Ovary (tissue), 9 donors: Measurements from ENCODE around the gene RTCB. TPM values are rescaled to one million over a fixed set of nuclear protein-coding genes. Genes with fewer than 3 reads are reported as not detected.

Experiments
- DNase-seq, 5 donors: peaks; one replicate each; pipeline ENCODE4 v3.0.0-alpha.2; 2019 to 2020
- H3K27ac ChIP-seq, 2 donors: fragments of 200-600 bp; one replicate each; pipeline versions ENCODE4 v1.5.1 to v1.8.0; 2019 to 2022
- H3K27me3 ChIP-seq: fragments of 200-600 bp; one replicate; pipeline ENCODE4 v1.8.0; 2022
- H3K36me3 ChIP-seq: fragments of 200-600 bp; sonication (generic); one replicate; pipeline ENCODE4 v1.5.1; 2019
- H3K4me1 ChIP-seq: one replicate; pipeline ENCODE4 v1.8.1; 2013; ENCODE audit warnings: mild to moderate bottlenecking, moderate library complexity; ENCODE audit not compliant: insufficient read depth
- H3K4me3 ChIP-seq: fragments of 200-600 bp; sonication (generic); one replicate; pipeline ENCODE4 v1.5.1; 2017
- H3K9me3 ChIP-seq, 2 donors: fragments of 200-600 bp in 1 of 2; sonication (generic) in 1 of 2; one replicate each; pipeline versions ENCODE4 v1.5.1 to v1.8.1; 2013 to 2019; ENCODE audit warnings: mild to moderate bottlenecking in 1 of 2, moderate library complexity in 1 of 2
- CTCF ChIP-seq, 3 donors: fragments of 450-650 bp in 2 of 3; fragments of 200-600 bp in 1 of 3; IDR thresholded peaks; one replicate each; pipeline versions ENCODE4 v1.5.1 to v1.8.0; 2016 to 2022; ENCODE audit warnings: antibody characterized with exemption in 3 of 3, mild to moderate bottlenecking in 1 of 3
- EP300 ChIP-seq: sonication (generic); formaldehyde crosslinking; IDR thresholded peaks from one replicate; pipeline ENCODE4 v1.6.1; 2017; ENCODE audit warnings: antibody characterized with exemption
- POLR2A ChIP-seq: fragments of 450-650 bp; IDR thresholded peaks from one replicate; pipeline ENCODE4 v1.6.1; 2017; ENCODE audit warnings: antibody characterized with exemption, mild to moderate bottlenecking, moderate library complexity
- whole genome bisulfite sequencing, 3 donors: extraction: QIAGEN DNeasy Blood & Tissue Kit in 1 of 3; methylation state at CpG; one replicate each; pipeline versions ENCODE4 v1.1.5 to v1.1.7; 2013 to 2017; 5-methylcytosine and 5-hydroxymethylcytosine counted together
- intact Hi-C, 4 donors: fragments of 100-400 bp; cut with DNase I; formaldehyde crosslinking; loops; one replicate each; pipeline versions ENCODE4 v1.11.0 to v1.15.1; 2022 to 2023
- polyA plus RNA-seq, 2 donors: library from polyadenylated mRNA; stranded (reverse); fragments of 200-250 nt in 1 of 2; fragments of 350-450 nt in 1 of 2; fragmentation: Illumina TruSeq in 1 of 2; extraction: RNeasy Lipid Tissue Mini Kit (QIAGEN cat#74804) in 1 of 2; gene quantifications; one replicate each; pipeline ENCODE4 v1.2.3, GENCODE V29; 2013 to 2014
- total RNA-seq, 7 donors: library from RNA; depleted of rRNA in 2 of 7; stranded (reverse); fragments of >200 nt in 2 of 7; fragmentation: NEBNext Ultra II Directional in 3 of 7; extraction: Animal tissue kit (Norgen Biotek cat#: 25700) in 3 of 7; gene quantifications; one replicate each; pipeline versions ENCODE4 v1.1.0 to v1.2.4, GENCODE V29; 2016 to 2023
- donor health status: DM: no; HTN: no; CAD: no; lungs with moderate emphysema.
- donor health status: DM: no; HTN: no; CAD: no.
- donor health status: Bipolar disorder and iron deficiency.
- donor health status: DM: yes; HTN: yes; CAD: no.
- donor health status: DM: no; HTN: no; CAD: no.
- donor health status: DM: yes; HTN: yes; CAD: no.

RTCB gene
- total and polyA plus RNA-seq, 9 donors: 42.9 to 92.6 (median 63.6) TPM

GRCh38 chr22:32422062-32422461 is 10.0 kb upstream of the RTCB start:
- no peak for DNase-seq
- no peak overlapping the region for H3K27ac ChIP-seq
- no peak overlapping the region for H3K4me3 ChIP-seq
- TF ChIP-seq POLR2A: no peak
- no peak for TF ChIP-seq EP300
- TF ChIP-seq CTCF (IDR thresholded peaks at IDR 0.05): no peak
- WGBS, 3 donors: 69 to 89% (median 76%) methylated on average over 5 of the region's 5 CpGs
- H3K9me3 ChIP-seq: no peaks in the 10 kb centered on the region
- H3K27me3 ChIP-seq: no peaks in the 10 kb centered on the region
- H3K36me3 ChIP-seq: no peaks in the 10 kb centered on the region
- intact Hi-C loops: no loop called here
- H3K4me1 ChIP-seq: no peaks in the 10 kb centered on the region

DNA sequence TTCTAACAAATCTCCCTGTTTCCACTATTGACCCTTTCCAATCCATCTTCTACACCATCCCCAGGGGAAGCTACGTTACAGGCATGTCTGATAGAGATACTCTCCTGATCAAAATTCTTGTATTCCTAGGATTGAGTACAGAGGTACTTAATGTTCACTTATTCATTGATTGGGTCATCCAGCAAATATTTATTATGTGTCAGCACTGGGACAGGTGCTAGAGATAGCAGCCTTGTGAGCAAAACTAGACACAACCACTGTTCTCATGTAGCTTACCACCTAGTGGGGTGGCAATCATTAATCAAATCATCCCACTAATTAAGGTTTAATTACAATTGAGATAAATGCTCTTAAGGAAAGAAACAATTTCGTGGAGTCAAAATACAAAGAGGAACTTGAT is 9.4 kb upstream of the RTCB start:
- Histone ChIP-seq H3K9me3 (no peaks in the 10 kb centered on the region), H3K36me3 (no peaks in the 10 kb centered on the region), H3K27ac (no peak overlapping the region), H3K27me3 (no peaks in the 10 kb centered on the region), H3K4me3 (no peak overlapping the region), H3K4me1 (no peaks in the 10 kb centered on the region)
- intact Hi-C loops: no loop called here
- TF ChIP-seq CTCF (IDR thresholded peaks at IDR 0.05) (no peak), POLR2A (no peak), EP300 (no peak)
- WGBS, 3 donors: 31 to 39% (median 38%) methylated on average over 2 of the region's 2 CpGs
- DNase-seq: no peak

GRCh38 chr22:32417906-32418305 is 5.9 kb upstream of the RTCB start:
- no peak overlapping the region for H3K27ac ChIP-seq
- intact Hi-C loops: no loop called here
- no peaks in the 10 kb centered on the region for H3K9me3 ChIP-seq
- WGBS, 3 donors: 70 to 77% (median 73%) methylated on average over 4 of the region's 4 CpGs
- no peak overlapping the region for H3K4me3 ChIP-seq
- no peak for TF ChIP-seq POLR2A
- TF ChIP-seq CTCF (IDR thresholded peaks at IDR 0.05): no peak
- TF ChIP-seq EP300: no peak
- H3K36me3 ChIP-seq: no peaks in the 10 kb centered on the region
- no peak for DNase-seq
- H3K27me3 ChIP-seq: no peaks in the 10 kb centered on the region
- no peaks in the 10 kb centered on the region for H3K4me1 ChIP-seq

- Histone ChIP-seq H3K4me3 (no peak overlapping the region), H3K27ac (no peak overlapping the region), H3K27me3 (no peaks in the 10 kb centered on the region), H3K4me1 (no peaks in the 10 kb centered on the region), H3K36me3 (no peaks in the 10 kb centered on the region), H3K9me3 (no peaks in the 10 kb centered on the region)
- intact Hi-C loops: no loop called here
- WGBS, 3 donors: 74 to 82% (median 78%) methylated on average over 9 of the region's 9 CpGs
- no peak for DNase-seq
- TF ChIP-seq CTCF (IDR thresholded peaks at IDR 0.05) (no peak), EP300 (no peak), POLR2A (no peak)
Measured at GRCh38 chr22:32416556-32417085, 4.6 kb upstream of the RTCB start.
